DOHH2 (cell line): ENCODE data around the gene VPS37C.

Experiments
- H3F3A ChIP-seq: fragments of 200-600 bp; sonication (generic), shearing (Covaris generic); 2 replicates; pipeline ENCODE4 v1.6.0; 2016; ENCODE audit warnings: antibody characterized with exemption, mild to moderate bottlenecking; ENCODE audit not compliant: control insufficient read depth, insufficient read depth
- H3K27ac ChIP-seq: fragments of 200-600 bp; sonication (generic); 2 replicates; pipeline ENCODE4 v1.5.1; 2014; ENCODE audit warnings: low read depth, mild to moderate bottlenecking, low read length, moderate library complexity
- H3K27me3 ChIP-seq: fragments of 200-600 bp; sonication (generic); 2 replicates; pipeline ENCODE4 v1.6.1; 2014; ENCODE audit warnings: mild to moderate bottlenecking, low read length, mixed read lengths; ENCODE audit not compliant: control insufficient read depth
- H3K36me3 ChIP-seq: fragments of 200-600 bp; sonication (generic); 2 replicates; pipeline ENCODE4 v1.6.1; 2014; ENCODE audit warnings: mild to moderate bottlenecking, low read length, moderate library complexity, mixed read lengths; ENCODE audit not compliant: control insufficient read depth
- H3K4me1 ChIP-seq: fragments of 200-600 bp; sonication (generic); 2 replicates; pipeline ENCODE4 v1.6.1; 2014; ENCODE audit warnings: mild to moderate bottlenecking, low read length, mixed read lengths; ENCODE audit not compliant: control insufficient read depth
- H3K4me2 ChIP-seq: fragments of 200-600 bp; sonication (generic); 2 replicates; pipeline ENCODE4 v1.6.0; 2014; ENCODE audit warnings: mild to moderate bottlenecking, low read length, moderate library complexity
- H3K4me3 ChIP-seq: fragments of 200-600 bp; sonication (generic); 2 replicates; pipeline ENCODE4 v1.5.1; 2014; ENCODE audit warnings: mild to moderate bottlenecking, low read length, mixed read lengths
- H3K79me2 ChIP-seq: fragments of 200-600 bp; sonication (generic); 2 replicates; pipeline ENCODE4 v1.6.1; 2014; ENCODE audit warnings: mild to moderate bottlenecking, low read length, mixed read lengths; ENCODE audit not compliant: control insufficient read depth
- H3K9me2 ChIP-seq: fragments of 200-600 bp; sonication (generic); replicated peaks from 2 replicates; pipeline ENCODE4 v1.6.1; 2014; ENCODE audit warnings: mild to moderate bottlenecking, low read length, mixed read lengths; ENCODE audit not compliant: control insufficient read depth
- H3K9me3 ChIP-seq: fragments of 200-600 bp; sonication (generic); 2 replicates; pipeline ENCODE4 v1.6.1; 2014; ENCODE audit warnings: antibody characterized with exemption, low read length, mixed read lengths; ENCODE audit not compliant: control insufficient read depth, insufficient read depth
- H4K20me1 ChIP-seq: fragments of 200-600 bp; sonication (generic); 2 replicates; pipeline ENCODE4 v1.6.0; 2014; ENCODE audit warnings: low read depth, mild to moderate bottlenecking, antibody characterized with exemption, low read length, moderate library complexity; ENCODE audit not compliant: control insufficient read depth, insufficient read depth
- EZH2phosphoT487 ChIP-seq: fragments of 200-600 bp; sonication (generic); IDR thresholded peaks from 2 replicates; pipeline ENCODE4 v1.6.1; 2017; ENCODE audit warnings: borderline replicate concordance, mild to moderate bottlenecking, antibody characterized with exemption, low read length, moderate library complexity, mixed read lengths
- TF ChIP-seq, protein P1 (sequence below): fragments of 200-600 bp; sonication (generic); IDR thresholded peaks from one replicate; pipeline ENCODE4 v1.5.1; 2014; ENCODE audit warnings: antibody characterized with exemption, mild to moderate bottlenecking, low read depth, low read length; ENCODE audit not compliant: poor library complexity, severe bottlenecking

VPS37C gene

DNA sequence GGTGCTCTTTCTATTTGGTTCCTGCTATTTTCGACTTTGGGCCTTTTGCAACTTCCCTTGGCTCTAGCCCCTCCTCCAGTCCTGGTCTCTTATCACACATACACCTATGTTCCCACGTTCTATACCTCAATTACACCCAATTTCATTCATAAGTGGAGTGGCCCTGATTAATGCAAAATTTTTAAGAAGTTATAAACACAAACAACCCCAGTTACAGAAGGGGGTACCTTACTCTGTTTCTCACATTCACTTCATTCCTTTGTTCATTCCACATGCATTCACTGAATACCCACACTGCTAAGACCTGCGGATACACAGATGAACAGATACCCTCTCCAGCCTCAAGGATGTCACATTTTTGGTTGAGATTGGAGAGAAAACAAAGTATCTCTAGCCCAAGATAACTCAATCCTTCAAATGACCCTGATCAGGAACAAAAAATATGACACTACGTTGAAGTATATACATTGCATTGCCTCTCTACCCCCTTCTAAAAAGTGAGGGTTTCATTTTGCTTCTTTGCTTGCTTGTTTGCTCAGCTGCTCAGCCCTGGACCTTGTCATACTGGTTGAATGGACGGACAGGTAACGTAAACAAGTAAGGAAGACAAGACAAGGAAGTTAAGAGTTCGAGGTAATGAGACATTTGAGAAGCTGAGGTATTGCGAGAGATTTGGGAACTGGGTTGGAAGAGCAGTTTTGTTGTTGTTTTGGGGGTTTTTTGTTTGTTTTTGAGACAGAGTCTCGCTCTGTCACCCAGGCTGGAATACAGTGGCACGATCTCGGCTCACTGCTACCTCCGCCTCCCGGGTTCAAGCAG, 3.6 kb upstream of the VPS37C start:
- no peaks in the 10 kb centered on the region for H3K27me3 ChIP-seq
- H3K4me3 ChIP-seq: no peak overlapping the region
- peaks cover 13% of the 10 kb centered on the region for H3K79me2 ChIP-seq
- H3F3A ChIP-seq: peaks cover 19% of the 10 kb centered on the region
- peaks cover 53% of the 10 kb centered on the region for H3K4me1 ChIP-seq
- no peaks in the 10 kb centered on the region for H3K9me3 ChIP-seq
- no peak overlapping the region for H3K4me2 ChIP-seq
- no peaks in the 10 kb centered on the region for H3K9me2 ChIP-seq
- H4K20me1 ChIP-seq: no peaks in the 10 kb centered on the region
- no peak for TF ChIP-seq EZH2phosphoT487
- TF ChIP-seq, protein P1, sequence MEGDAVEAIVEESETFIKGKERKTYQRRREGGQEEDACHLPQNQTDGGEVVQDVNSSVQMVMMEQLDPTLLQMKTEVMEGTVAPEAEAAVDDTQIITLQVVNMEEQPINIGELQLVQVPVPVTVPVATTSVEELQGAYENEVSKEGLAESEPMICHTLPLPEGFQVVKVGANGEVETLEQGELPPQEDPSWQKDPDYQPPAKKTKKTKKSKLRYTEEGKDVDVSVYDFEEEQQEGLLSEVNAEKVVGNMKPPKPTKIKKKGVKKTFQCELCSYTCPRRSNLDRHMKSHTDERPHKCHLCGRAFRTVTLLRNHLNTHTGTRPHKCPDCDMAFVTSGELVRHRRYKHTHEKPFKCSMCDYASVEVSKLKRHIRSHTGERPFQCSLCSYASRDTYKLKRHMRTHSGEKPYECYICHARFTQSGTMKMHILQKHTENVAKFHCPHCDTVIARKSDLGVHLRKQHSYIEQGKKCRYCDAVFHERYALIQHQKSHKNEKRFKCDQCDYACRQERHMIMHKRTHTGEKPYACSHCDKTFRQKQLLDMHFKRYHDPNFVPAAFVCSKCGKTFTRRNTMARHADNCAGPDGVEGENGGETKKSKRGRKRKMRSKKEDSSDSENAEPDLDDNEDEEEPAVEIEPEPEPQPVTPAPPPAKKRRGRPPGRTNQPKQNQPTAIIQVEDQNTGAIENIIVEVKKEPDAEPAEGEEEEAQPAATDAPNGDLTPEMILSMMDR: no peak
- H3K36me3 ChIP-seq: no peaks in the 10 kb centered on the region
- no peak overlapping the region for H3K27ac ChIP-seq

DNA sequence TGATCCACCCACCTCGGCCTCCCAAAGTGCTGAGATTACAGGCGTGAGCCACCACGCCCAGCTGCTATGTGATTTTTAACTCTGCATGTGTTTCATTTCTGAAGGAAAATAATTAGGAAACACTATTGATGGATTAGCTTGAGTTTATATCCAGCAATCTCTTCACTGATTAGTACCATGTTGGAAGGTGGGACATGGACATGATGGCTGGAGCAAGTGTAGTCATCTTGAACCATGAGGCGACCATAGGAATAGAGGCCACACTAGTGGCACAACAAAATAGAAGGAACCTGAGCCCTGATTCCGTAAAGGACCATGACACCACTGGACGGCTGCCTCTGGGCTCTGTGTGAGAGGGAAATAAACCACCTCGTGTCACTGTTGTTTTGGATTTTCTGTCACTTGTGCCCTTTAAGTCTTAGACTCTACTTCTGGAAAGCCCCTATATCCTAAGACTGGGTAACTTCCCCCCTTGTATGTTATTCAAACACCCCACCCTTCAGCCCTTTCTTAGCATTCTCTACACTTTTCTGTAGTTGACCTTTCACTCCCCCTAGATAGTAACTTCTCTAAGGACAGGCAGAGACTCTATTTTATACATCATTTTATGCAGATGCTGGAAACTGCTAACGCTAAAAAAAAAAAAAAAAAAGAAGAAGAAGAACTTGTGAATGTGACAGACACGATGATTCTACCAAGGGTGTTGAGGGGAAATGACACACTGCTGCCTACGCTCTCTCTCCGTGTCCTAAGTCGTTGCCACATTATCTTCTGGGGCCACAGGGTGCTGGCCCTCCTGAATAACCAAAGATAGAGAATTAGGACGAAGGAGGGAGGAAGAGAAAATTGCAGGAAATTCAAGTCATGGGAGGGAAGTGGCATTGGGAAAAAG, 2.7 kb upstream of the VPS37C start:
- peaks cover 23% of the 10 kb centered on the region for H3F3A ChIP-seq
- no peaks in the 10 kb centered on the region for H4K20me1 ChIP-seq
- no peaks in the 10 kb centered on the region for H3K9me3 ChIP-seq
- H3K27ac ChIP-seq: no peak overlapping the region
- H3K79me2 ChIP-seq: peaks cover 17% of the 10 kb centered on the region
- H3K9me2 ChIP-seq: no peaks in the 10 kb centered on the region
- H3K27me3 ChIP-seq: no peaks in the 10 kb centered on the region
- H3K36me3 ChIP-seq: no peaks in the 10 kb centered on the region
- H3K4me1 ChIP-seq: peaks cover 56% of the 10 kb centered on the region
- TF ChIP-seq EZH2phosphoT487: no peak
- TF ChIP-seq, protein P1: no peak
- H3K4me2 ChIP-seq: no peak overlapping the region
- H3K4me3 ChIP-seq: no peak overlapping the region

DNA sequence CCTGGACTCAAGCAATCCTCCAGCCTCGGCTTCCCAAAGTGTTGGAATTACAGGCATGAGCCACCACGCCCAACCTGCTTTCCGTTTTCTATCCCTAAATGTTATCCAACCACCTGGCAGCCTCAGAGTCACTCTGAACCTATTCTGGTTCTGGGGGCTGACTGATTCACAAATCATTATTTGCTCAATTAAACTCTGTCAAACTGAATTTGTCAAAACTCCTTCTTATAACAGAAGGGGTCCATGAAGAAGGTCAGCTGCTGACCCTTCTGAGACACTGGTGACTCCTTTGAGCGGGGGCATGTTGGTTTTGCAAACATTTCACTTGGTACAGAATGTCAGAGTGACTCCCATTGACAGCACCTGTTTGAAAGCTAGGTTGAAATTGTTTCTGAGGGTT, 1.8 kb upstream of the VPS37C start:
- Histone ChIP-seq H3K36me3 (no peaks in the 10 kb centered on the region), H3K9me3 (no peaks in the 10 kb centered on the region), H3F3A (peaks cover 31% of the 10 kb centered on the region), H3K4me3 (no peak overlapping the region), H3K4me2 (no peak overlapping the region), H3K27ac (no peak overlapping the region), H3K4me1 (peaks cover 54% of the 10 kb centered on the region), H3K79me2 (peaks cover 24% of the 10 kb centered on the region), H4K20me1 (no peaks in the 10 kb centered on the region), H3K9me2 (no peaks in the 10 kb centered on the region), H3K27me3 (no peaks in the 10 kb centered on the region)
- TF ChIP-seq, protein P1: no peak
- TF ChIP-seq EZH2phosphoT487: no peak
